ENCODE data around the gene TECR. TPM values are rescaled to one million over a fixed set of nuclear protein-coding genes. Genes with fewer than 3 reads are reported as not detected.

TECR gene
- total and polyA plus RNA-seq, 2 of the 13 experiments (the other 11 are each of a cell fraction or from before 2014, with no cell fraction given) = 54.9 to 121 TPM

DNA sequence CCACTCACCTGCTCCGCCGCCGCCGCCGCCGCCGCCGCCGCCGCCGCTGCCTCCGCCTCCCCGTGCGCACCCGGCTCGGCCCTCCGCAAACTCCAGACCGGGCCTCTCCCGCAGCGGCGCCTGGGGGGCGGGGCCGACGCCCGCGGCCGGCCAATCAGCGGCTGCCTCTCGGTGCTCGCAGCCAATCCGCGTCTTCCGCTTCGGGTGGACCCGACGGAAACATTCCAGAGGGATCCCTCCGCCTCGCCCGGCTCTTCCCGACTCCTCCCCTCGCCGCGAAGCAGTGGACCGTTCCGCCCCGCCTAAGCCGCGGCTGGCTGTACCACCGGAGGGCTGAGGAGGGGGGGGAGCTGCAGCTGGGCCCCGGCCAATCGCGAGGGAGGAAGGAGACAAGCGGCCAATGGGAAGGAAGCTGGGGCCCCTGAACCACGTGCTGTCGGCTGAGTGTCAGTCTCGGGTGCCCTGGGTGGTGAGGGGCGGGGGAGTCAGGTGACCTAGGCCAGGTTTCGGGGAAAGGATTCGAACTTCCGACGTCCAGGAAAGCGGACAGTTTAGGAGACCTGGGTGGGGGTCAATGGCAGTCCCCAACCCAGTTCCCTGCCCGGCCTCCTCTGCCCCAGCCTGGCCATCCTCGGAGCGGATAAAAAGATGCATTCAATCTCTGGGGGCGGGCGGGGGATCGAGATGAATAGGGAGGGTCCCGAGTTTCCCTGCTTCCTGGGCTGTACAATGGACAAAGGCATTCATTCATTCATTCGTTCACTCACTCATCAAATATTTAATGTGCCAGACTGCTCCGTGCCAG is 33.2 kb upstream of the TECR start, which contains the start of gene GIPC1 (continued):
- TF ChIP-seq KIAA2018 (CRISPR knock-in tag; IDR thresholded peaks at IDR 0.05; ENCODE audit: borderline replicate concordance) = 0 out of 2 replicates have a peak, but pooled peaks have one; percentile 59
- TF ChIP-seq IRF2 (CRISPR knock-in tag; IDR thresholded peaks at IDR 0.05) = peak; percentile 78
- TF ChIP-seq PAF1 (CRISPR knock-in tag; IDR thresholded peaks at IDR 0.05) = no peak
- no peak for TF ChIP-seq ZNF646 (CRISPR knock-in tag; IDR thresholded peaks at IDR 0.05)
- no peak for TF ChIP-seq THYN1 (CRISPR knock-in tag; IDR thresholded peaks at IDR 0.05; ENCODE audit: borderline replicate concordance, low read depth)
- TF ChIP-seq NFKBIZ (CRISPR knock-in tag; IDR thresholded peaks at IDR 0.05) = no peak
- TF ChIP-seq ZNF605 (CRISPR knock-in tag; IDR thresholded peaks at IDR 0.05) = peak; percentile 85; the same call in 1 of the 2 replicates
- peak; percentile 66 for TF ChIP-seq KMT2B (CRISPR knock-in tag; IDR thresholded peaks at IDR 0.05)
- TF ChIP-seq KLF12 (CRISPR knock-in tag; IDR thresholded peaks at IDR 0.05; ENCODE audit: borderline replicate concordance) = peak; percentile 29; the same call in 1 of the 2 replicates
- TF ChIP-seq ETV6 (CRISPR knock-in tag; conservative IDR thresholded peaks at IDR 0.05) = peak; percentile 61; the same call in 1 of the 2 replicates
- TF ChIP-seq MEIS2 (CRISPR knock-in tag; IDR thresholded peaks at IDR 0.05) = no peak
- peak; percentile 24; the same call in 1 of the 2 replicates for TF ChIP-seq ZNF121 (CRISPR knock-in tag; IDR thresholded peaks at IDR 0.05)
- peak; percentile 23; the same call in 1 of the 2 replicates for TF ChIP-seq KDM3A (CRISPR knock-in tag; IDR thresholded peaks at IDR 0.05; ENCODE audit: low read depth)
- peak; percentile 50; the same call in 1 of the 2 replicates for TF ChIP-seq MIXL1 (CRISPR knock-in tag; IDR thresholded peaks at IDR 0.05)
- TF ChIP-seq ZNF530 (CRISPR knock-in tag; IDR thresholded peaks at IDR 0.05; ENCODE audit: low read depth) = no peak
